Measurements from ENCODE around the gene ELL2. TPM values are rescaled to one million over a fixed set of nuclear protein-coding genes. Genes with fewer than 3 reads are reported as not detected.
A peak's percentile ranks its signal among the peaks of the same experiment; 100 is the strongest.

The ELL2 gene
- total RNA-seq, 1 donor from 2014 or later = 14.2 TPM

- TF ChIP-seq EZH2phosphoT487 (IDR thresholded peaks at IDR 0.05) (no peak), EZH2 (IDR thresholded peaks at IDR 0.05) (no peak), CTCF (IDR thresholded peaks at IDR 0.05) (no peak)
- no peak for DNase-seq (ENCODE audit: low spot score)
- no peaks in the 10 kb centered on the region for H3K79me2 ChIP-seq (ENCODE audit: low read depth)
- Mint-ChIP-seq H3K9me3 (no peaks in the 10 kb centered on the region), H3K4me3 (no peak overlapping the region), H3K27ac (peak overlapping the region; percentile 3), H3K4me1 (peaks cover 3% of the 10 kb centered on the region), H3K27me3 (ENCODE audit: insufficient read depth, low read depth) (peaks cover 2% of the 10 kb centered on the region), H3K36me3 (no peaks in the 10 kb centered on the region)
- H3K4me2 ChIP-seq = no peak overlapping the region
- peaks cover 6% of the 10 kb centered on the region for H3K4me1 ChIP-seq
- H3F3A ChIP-seq (ENCODE audit: low read depth) = no peaks in the 10 kb centered on the region
- no peaks in the 10 kb centered on the region for H3K27me3 ChIP-seq
- H3K36me3 ChIP-seq = no peaks in the 10 kb centered on the region
- H3K27ac ChIP-seq = no peak overlapping the region
- no peaks in the 10 kb centered on the region for H4K20me1 ChIP-seq (ENCODE audit: low read depth)
- H2AFZ ChIP-seq (replicated peaks) = no peak overlapping the region
- H3K9ac ChIP-seq = no peak overlapping the region
- no peaks in the 10 kb centered on the region for H3K9me3 ChIP-seq (ENCODE audit: low read depth)
- no peak overlapping the region for H3K4me3 ChIP-seq
Measured at GRCh38 chr5:95883185-95884016, 78.2 kb downstream of the ELL2 start.

GRCh38 chr5:95881833-95882232 lies 79.8 kb downstream of the ELL2 start:
- no peaks in the 10 kb centered on the region for H3K9me3 ChIP-seq (ENCODE audit: low read depth)
- Mint-ChIP-seq H3K4me3 (no peak overlapping the region), H3K27me3 (ENCODE audit: insufficient read depth, low read depth) (peaks cover 2% of the 10 kb centered on the region), H3K36me3 (no peaks in the 10 kb centered on the region), H3K27ac (no peak overlapping the region), H3K4me1 (peaks cover 3% of the 10 kb centered on the region), H3K9me3 (peaks cover 3% of the 10 kb centered on the region)
- DNase-seq (ENCODE audit: low spot score) = no peak
- H3K9ac ChIP-seq = no peak overlapping the region
- no peak overlapping the region for H3K27ac ChIP-seq
- H3K4me2 ChIP-seq = no peak overlapping the region
- H4K20me1 ChIP-seq (ENCODE audit: low read depth) = no peaks in the 10 kb centered on the region
- H3K4me3 ChIP-seq = no peak overlapping the region
- no peaks in the 10 kb centered on the region for H3F3A ChIP-seq (ENCODE audit: low read depth)
- H3K36me3 ChIP-seq = no peaks in the 10 kb centered on the region
- H3K79me2 ChIP-seq (ENCODE audit: low read depth) = no peaks in the 10 kb centered on the region
- no peaks in the 10 kb centered on the region for H3K27me3 ChIP-seq
- no peak overlapping the region for H2AFZ ChIP-seq (replicated peaks)
- H3K4me1 ChIP-seq = peaks cover 6% of the 10 kb centered on the region
- no peak for TF ChIP-seq CTCF (IDR thresholded peaks at IDR 0.05)
- TF ChIP-seq EZH2phosphoT487 (IDR thresholded peaks at IDR 0.05) = no peak
- no peak for TF ChIP-seq EZH2 (IDR thresholded peaks at IDR 0.05)

- Mint-ChIP-seq H3K27me3 (ENCODE audit: insufficient read depth, low read depth) (peaks cover 2% of the 10 kb centered on the region), H3K9me3 (peaks cover 5% of the 10 kb centered on the region), H3K36me3 (no peaks in the 10 kb centered on the region), H3K4me3 (no peak overlapping the region), H3K27ac (no peak overlapping the region), H3K4me1 (peaks cover 2% of the 10 kb centered on the region)
- Histone ChIP-seq H3K27me3 (no peaks in the 10 kb centered on the region), H4K20me1 (ENCODE audit: low read depth) (no peaks in the 10 kb centered on the region), H3K4me1 (peaks cover 2% of the 10 kb centered on the region), H3K4me3 (no peak overlapping the region), H3F3A (ENCODE audit: low read depth) (no peaks in the 10 kb centered on the region), H3K4me2 (no peak overlapping the region), H2AFZ (replicated peaks) (no peak overlapping the region), H3K79me2 (ENCODE audit: low read depth) (no peaks in the 10 kb centered on the region), H3K9me3 (ENCODE audit: low read depth) (no peaks in the 10 kb centered on the region), H3K36me3 (no peaks in the 10 kb centered on the region), H3K27ac (no peak overlapping the region), H3K9ac (no peak overlapping the region)
- TF ChIP-seq EZH2 (IDR thresholded peaks at IDR 0.05) (no peak), EZH2phosphoT487 (IDR thresholded peaks at IDR 0.05) (no peak), CTCF (IDR thresholded peaks at IDR 0.05) (no peak)
- DNase-seq (ENCODE audit: low spot score) = no peak
Measured at GRCh38 chr5:95880081-95880926, 81.3 kb downstream of the ELL2 start.

All from neural progenitor cell (in vitro differentiated cells).